PC-9 (cell line): Measurements from ENCODE around the gene EPB42.
A peak's percentile ranks its signal among the peaks of the same experiment; 100 is the strongest.

Source experiments
- EZH2 ChIP-seq: fragments of 200-600 bp; sonication (generic); IDR thresholded peaks from 2 replicates; pipeline ENCODE4 v1.8.0; 2017; ENCODE audit warnings: antibody characterized with exemption, low read depth
- TF ChIP-seq, protein P1 (sequence below): fragments of 200-600 bp; sonication (generic); conservative IDR thresholded peaks from 2 replicates; pipeline ENCODE4 v1.6.1; 2017; ENCODE audit warnings: mixed run types, antibody characterized with exemption, mild to moderate bottlenecking, moderate library complexity

DNA sequence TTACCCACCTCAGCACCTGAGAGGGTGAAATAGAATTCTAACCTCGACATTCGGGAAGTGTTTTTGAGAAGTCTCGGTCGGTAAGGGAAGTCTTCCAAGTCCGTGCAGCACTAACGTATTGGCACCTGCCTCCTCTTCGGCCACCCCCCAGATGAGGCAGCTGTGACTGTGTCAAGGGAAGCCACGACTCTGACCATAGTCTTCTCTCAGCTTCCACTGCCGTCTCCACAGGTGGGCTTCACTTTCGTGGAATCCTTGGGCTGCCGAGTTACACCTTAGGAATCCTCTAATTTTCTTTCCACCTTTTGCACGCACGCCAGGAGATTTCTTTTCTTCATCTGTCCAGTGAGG is 34.8 kb downstream of the EPB42 start:
- TF ChIP-seq, protein P1, sequence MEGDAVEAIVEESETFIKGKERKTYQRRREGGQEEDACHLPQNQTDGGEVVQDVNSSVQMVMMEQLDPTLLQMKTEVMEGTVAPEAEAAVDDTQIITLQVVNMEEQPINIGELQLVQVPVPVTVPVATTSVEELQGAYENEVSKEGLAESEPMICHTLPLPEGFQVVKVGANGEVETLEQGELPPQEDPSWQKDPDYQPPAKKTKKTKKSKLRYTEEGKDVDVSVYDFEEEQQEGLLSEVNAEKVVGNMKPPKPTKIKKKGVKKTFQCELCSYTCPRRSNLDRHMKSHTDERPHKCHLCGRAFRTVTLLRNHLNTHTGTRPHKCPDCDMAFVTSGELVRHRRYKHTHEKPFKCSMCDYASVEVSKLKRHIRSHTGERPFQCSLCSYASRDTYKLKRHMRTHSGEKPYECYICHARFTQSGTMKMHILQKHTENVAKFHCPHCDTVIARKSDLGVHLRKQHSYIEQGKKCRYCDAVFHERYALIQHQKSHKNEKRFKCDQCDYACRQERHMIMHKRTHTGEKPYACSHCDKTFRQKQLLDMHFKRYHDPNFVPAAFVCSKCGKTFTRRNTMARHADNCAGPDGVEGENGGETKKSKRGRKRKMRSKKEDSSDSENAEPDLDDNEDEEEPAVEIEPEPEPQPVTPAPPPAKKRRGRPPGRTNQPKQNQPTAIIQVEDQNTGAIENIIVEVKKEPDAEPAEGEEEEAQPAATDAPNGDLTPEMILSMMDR, result 0 out of 2 replicates have a peak, but pooled peaks have one; percentile 10
- no peak for TF ChIP-seq EZH2
